ENCODE measurements around the gene LRRC10.

DNA sequence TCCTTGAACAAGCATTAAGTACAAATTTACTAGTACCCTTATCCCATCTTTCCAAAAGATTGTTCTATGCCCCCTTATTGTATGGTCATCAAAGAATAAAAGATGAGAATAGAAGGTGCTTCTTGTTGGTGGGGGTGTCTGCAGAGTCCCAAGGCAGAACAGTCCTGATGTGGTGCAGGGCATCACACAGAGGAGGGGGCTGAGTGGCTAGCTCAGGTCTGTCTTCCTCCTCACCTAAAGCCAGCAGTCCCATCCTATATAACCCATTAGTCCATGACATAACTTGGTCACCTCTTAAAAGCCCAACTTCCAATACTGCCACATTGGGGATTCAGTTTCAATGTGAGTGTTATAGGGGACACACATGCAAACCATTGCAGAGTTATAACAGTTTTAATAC is 9.9 kb downstream of the LRRC10 start:
- TF ChIP-seq POLR2A (IDR thresholded peaks at IDR 0.05; ENCODE audit: low read length) (no peak), GATA1 (IDR thresholded peaks at IDR 0.05; ENCODE audit: low read depth, low read length) (no peak)
